Measurements from ENCODE around the gene MYCT1. TPM values are rescaled to one million over a fixed set of nuclear protein-coding genes. Genes with fewer than 3 reads are reported as not detected.

Gene MYCT1
- polyA plus RNA-seq, 1 donor (not counting 4 experiments of a cell fraction or from before 2014, with no cell fraction given): 0.05 TPM

- Histone ChIP-seq H3K9me3 (ENCODE audit: control insufficient read depth, low read depth, low read length) (no peaks in the 10 kb centered on the region), H3K27me3 (ENCODE audit: control insufficient read depth, extremely low read depth, insufficient read depth, low read length) (no peaks in the 10 kb centered on the region), H4K20me1 (ENCODE audit: control insufficient read depth, extremely low read depth, insufficient read depth, low read length) (no peaks in the 10 kb centered on the region), H3K27ac (ENCODE audit: control insufficient read depth, insufficient read depth, low read length) (no peak overlapping the region), H3K9ac (ENCODE audit: control insufficient read depth, extremely low read depth, insufficient read depth, low read length) (no peak overlapping the region), H3K9me1 (ENCODE audit: control insufficient read depth, extremely low read depth, insufficient read depth, low read length) (no peaks in the 10 kb centered on the region), H3K4me1 (ENCODE audit: control insufficient read depth, extremely low read depth, insufficient read depth, low read length) (no peaks in the 10 kb centered on the region), H3K36me3 (ENCODE audit: control insufficient read depth in 2 of 2, extremely low read depth in 1 of 2, insufficient read depth in 2 of 2, low read length in 2 of 2) (no peaks in the 10 kb centered on the region), H3K4me2 (ENCODE audit: control insufficient read depth, extremely low read depth, insufficient read depth, low read depth, low read length) (no peak overlapping the region), H3K79me2 (ENCODE audit: control insufficient read depth, insufficient read depth, low read length) (no peaks in the 10 kb centered on the region), H3K4me3 (ENCODE audit: control insufficient read depth in 2 of 3, extremely low read depth in 1 of 3, insufficient read depth in 2 of 3, low read depth in 1 of 3, low read length in 3 of 3) (no peak overlapping the region), H2AFZ (ENCODE audit: control insufficient read depth, low read length) (no peak overlapping the region)
- FAIRE-seq (no peak), DNase-seq (ENCODE audit: low read depth, low spot score) (no peak)
- no peak for TF ChIP-seq CTCF (optimal IDR thresholded peaks at IDR 0.05 in 1 of 3, IDR thresholded peaks at IDR 0.05 in 1 of 3, conservative IDR thresholded peaks at IDR 0.05 in 1 of 3; ENCODE audit: extremely low read depth in 1 of 3, insufficient read depth in 2 of 3, low read length in 3 of 3)
- no peak for TF ChIP-seq EZH2 (IDR thresholded peaks at IDR 0.05; ENCODE audit: low read length)
- dilution Hi-C loops (cut with MboI; ENCODE audit: extremely low pct_ligation_motif_present, low sequenced_read_pairs): no loop called here
Observed at GRCh38 chr6:152746172-152746553, 48.5 kb downstream of the MYCT1 start.

DNA sequence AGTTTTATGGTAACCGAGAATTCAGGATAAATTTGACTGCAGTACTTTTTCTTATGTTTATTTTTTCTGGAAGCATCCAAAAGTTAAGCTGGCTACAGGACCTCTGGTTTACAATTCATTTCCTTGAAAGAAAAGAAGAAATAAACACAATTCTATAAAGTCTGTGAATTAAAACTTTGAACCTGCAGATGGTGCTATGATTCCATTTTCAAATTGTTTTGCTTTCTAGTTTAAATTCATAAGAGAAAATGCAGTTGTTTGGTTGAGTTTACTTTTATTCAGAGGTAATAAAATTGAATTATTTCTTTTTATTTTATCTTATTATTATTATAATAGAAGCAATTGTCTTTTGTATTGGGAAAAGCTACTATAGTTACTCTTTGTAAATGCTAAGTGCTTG lies 51.1 kb downstream of the MYCT1 start:
- no peak overlapping the region for H3K4me3 ChIP-seq (ENCODE audit: control insufficient read depth in 2 of 3, extremely low read depth in 1 of 3, insufficient read depth in 2 of 3, low read depth in 1 of 3, low read length in 3 of 3)
- no peak overlapping the region for H3K4me2 ChIP-seq (ENCODE audit: control insufficient read depth, extremely low read depth, insufficient read depth, low read depth, low read length)
- no peaks in the 10 kb centered on the region for H4K20me1 ChIP-seq (ENCODE audit: control insufficient read depth, extremely low read depth, insufficient read depth, low read length)
- FAIRE-seq: no peak
- no peak overlapping the region for H3K27ac ChIP-seq (ENCODE audit: control insufficient read depth, insufficient read depth, low read length)
- no peaks in the 10 kb centered on the region for H3K36me3 ChIP-seq (ENCODE audit: control insufficient read depth in 2 of 2, extremely low read depth in 1 of 2, insufficient read depth in 2 of 2, low read length in 2 of 2)
- DNase-seq (ENCODE audit: low read depth, low spot score): no peak
- no peaks in the 10 kb centered on the region for H3K9me1 ChIP-seq (ENCODE audit: control insufficient read depth, extremely low read depth, insufficient read depth, low read length)
- no peak overlapping the region for H3K9ac ChIP-seq (ENCODE audit: control insufficient read depth, extremely low read depth, insufficient read depth, low read length)
- H3K27me3 ChIP-seq (ENCODE audit: control insufficient read depth, extremely low read depth, insufficient read depth, low read length): no peaks in the 10 kb centered on the region
- dilution Hi-C loops (cut with MboI; ENCODE audit: extremely low pct_ligation_motif_present, low sequenced_read_pairs): no loop called here
- TF ChIP-seq CTCF (optimal IDR thresholded peaks at IDR 0.05 in 1 of 3, IDR thresholded peaks at IDR 0.05 in 1 of 3, conservative IDR thresholded peaks at IDR 0.05 in 1 of 3; ENCODE audit: extremely low read depth in 1 of 3, insufficient read depth in 2 of 3, low read length in 3 of 3) (no peak), EZH2 (IDR thresholded peaks at IDR 0.05; ENCODE audit: low read length) (no peak)
- H2AFZ ChIP-seq (ENCODE audit: control insufficient read depth, low read length): no peak overlapping the region
- no peaks in the 10 kb centered on the region for H3K9me3 ChIP-seq (ENCODE audit: control insufficient read depth, low read depth, low read length)
- no peaks in the 10 kb centered on the region for H3K4me1 ChIP-seq (ENCODE audit: control insufficient read depth, extremely low read depth, insufficient read depth, low read length)
- H3K79me2 ChIP-seq (ENCODE audit: control insufficient read depth, insufficient read depth, low read length): no peaks in the 10 kb centered on the region
